ENCODE data around the gene SLC10A7.

Gene SLC10A7

DNA sequence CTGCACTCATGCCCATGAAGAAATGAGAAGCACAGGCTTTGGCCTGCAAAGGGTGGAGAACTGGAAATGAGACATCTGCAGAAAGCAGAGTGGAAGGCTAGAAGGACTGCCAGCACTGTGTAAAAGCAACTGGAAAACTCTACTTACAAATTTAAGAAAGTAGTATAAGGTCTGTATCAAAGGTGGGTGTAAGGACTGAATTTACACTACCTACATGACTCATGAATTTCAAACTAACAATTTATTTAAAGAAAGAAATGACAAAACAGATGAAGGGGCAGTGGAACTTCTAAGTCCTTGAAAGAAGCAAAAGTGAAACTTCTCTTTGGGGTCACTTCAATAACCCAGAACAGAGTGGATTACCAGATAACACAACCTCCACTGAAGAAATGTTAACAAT lies 71.2 kb downstream of the SLC10A7 start:
- Histone ChIP-seq H3K4me3 (ENCODE audit: insufficient read depth, low read depth, low read length, poor library complexity, severe bottlenecking) (no peak overlapping the region), H3K27ac (ENCODE audit: insufficient read depth, low read length, poor library complexity, severe bottlenecking) (no peak overlapping the region), H3K36me3 (ENCODE audit: control insufficient read depth, insufficient read depth, low read length) (no peaks in the 10 kb centered on the region), H3K9me3 (ENCODE audit: control insufficient read depth, low read length) (no peaks in the 10 kb centered on the region), H3K4me1 (ENCODE audit: control insufficient read depth, insufficient read depth, low read length, poor library complexity, severe bottlenecking) (no peaks in the 10 kb centered on the region), H3K27me3 (replicated peaks; ENCODE audit: control insufficient read depth, insufficient read depth, low read length, poor library complexity, severe bottlenecking) (no peaks in the 10 kb centered on the region)
- DNase-seq, result no peak

DNA sequence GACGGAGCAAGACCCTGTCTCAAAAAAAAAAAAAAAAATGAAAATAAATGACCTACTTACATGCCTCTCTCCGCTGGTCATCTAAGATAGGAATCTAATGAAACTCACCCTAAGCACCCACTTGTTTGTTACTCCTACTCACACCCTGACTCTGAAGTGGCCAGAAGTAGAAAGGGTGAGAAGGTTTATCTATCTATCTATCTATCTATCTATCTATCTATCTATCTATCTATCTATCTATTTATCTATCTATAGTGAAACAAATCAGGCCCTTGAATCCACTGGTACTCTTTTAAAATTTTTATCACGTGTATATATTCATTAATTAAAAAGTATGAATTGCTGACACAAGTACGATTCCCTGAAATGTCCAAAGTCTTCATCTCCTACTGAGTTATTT lies 75.2 kb downstream of the SLC10A7 start:
- Histone ChIP-seq H3K4me1 (ENCODE audit: control insufficient read depth, insufficient read depth, low read length, poor library complexity, severe bottlenecking) (no peaks in the 10 kb centered on the region), H3K36me3 (ENCODE audit: control insufficient read depth, insufficient read depth, low read length) (no peaks in the 10 kb centered on the region), H3K27ac (ENCODE audit: insufficient read depth, low read length, poor library complexity, severe bottlenecking) (no peak overlapping the region), H3K27me3 (replicated peaks; ENCODE audit: control insufficient read depth, insufficient read depth, low read length, poor library complexity, severe bottlenecking) (no peaks in the 10 kb centered on the region), H3K4me3 (ENCODE audit: insufficient read depth, low read depth, low read length, poor library complexity, severe bottlenecking) (no peak overlapping the region), H3K9me3 (ENCODE audit: control insufficient read depth, low read length) (no peaks in the 10 kb centered on the region)
- DNase-seq, result no peak

- Histone ChIP-seq H3K9me3 (ENCODE audit: control insufficient read depth, low read length) (no peaks in the 10 kb centered on the region), H3K27me3 (replicated peaks; ENCODE audit: control insufficient read depth, insufficient read depth, low read length, poor library complexity, severe bottlenecking) (no peaks in the 10 kb centered on the region), H3K36me3 (ENCODE audit: control insufficient read depth, insufficient read depth, low read length) (no peaks in the 10 kb centered on the region), H3K4me3 (ENCODE audit: insufficient read depth, low read depth, low read length, poor library complexity, severe bottlenecking) (no peak overlapping the region), H3K27ac (ENCODE audit: insufficient read depth, low read length, poor library complexity, severe bottlenecking) (no peak overlapping the region), H3K4me1 (ENCODE audit: control insufficient read depth, insufficient read depth, low read length, poor library complexity, severe bottlenecking) (no peaks in the 10 kb centered on the region)
- DNase-seq, result no peak
Measured at GRCh38 chr4:146445198-146446150, 76.3 kb downstream of the SLC10A7 start.

DNA sequence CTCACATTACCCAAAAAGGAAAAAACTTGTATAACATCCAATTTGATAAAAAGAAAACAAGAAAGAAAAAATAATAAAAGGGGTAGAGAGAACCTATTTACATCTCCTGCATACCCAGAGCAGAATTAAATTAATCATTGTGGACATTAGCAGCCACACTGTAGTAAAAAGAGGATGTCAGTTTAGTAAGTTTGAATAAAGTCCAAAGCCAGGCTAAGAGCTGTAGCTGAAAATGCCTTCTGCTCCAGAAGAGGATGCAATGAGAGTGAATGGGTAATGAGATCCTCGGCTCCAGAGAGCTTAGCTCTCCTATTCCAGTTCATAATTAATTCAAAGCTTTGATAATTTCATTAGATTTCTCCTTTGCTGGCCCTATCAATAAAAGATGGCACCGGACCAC lies 78.2 kb downstream of the SLC10A7 start:
- no peak overlapping the region for H3K4me3 ChIP-seq (ENCODE audit: insufficient read depth, low read depth, low read length, poor library complexity, severe bottlenecking)
- no peaks in the 10 kb centered on the region for H3K27me3 ChIP-seq (replicated peaks; ENCODE audit: control insufficient read depth, insufficient read depth, low read length, poor library complexity, severe bottlenecking)
- H3K4me1 ChIP-seq (ENCODE audit: control insufficient read depth, insufficient read depth, low read length, poor library complexity, severe bottlenecking), result no peaks in the 10 kb centered on the region
- no peak overlapping the region for H3K27ac ChIP-seq (ENCODE audit: insufficient read depth, low read length, poor library complexity, severe bottlenecking)
- no peaks in the 10 kb centered on the region for H3K9me3 ChIP-seq (ENCODE audit: control insufficient read depth, low read length)
- no peak for DNase-seq
- no peaks in the 10 kb centered on the region for H3K36me3 ChIP-seq (ENCODE audit: control insufficient read depth, insufficient read depth, low read length)

GRCh38 chr4:146442801-146443200 lies 78.9 kb downstream of the SLC10A7 start:
- no peak for DNase-seq
- H3K27me3 ChIP-seq (replicated peaks; ENCODE audit: control insufficient read depth, insufficient read depth, low read length, poor library complexity, severe bottlenecking), result no peaks in the 10 kb centered on the region

DNA sequence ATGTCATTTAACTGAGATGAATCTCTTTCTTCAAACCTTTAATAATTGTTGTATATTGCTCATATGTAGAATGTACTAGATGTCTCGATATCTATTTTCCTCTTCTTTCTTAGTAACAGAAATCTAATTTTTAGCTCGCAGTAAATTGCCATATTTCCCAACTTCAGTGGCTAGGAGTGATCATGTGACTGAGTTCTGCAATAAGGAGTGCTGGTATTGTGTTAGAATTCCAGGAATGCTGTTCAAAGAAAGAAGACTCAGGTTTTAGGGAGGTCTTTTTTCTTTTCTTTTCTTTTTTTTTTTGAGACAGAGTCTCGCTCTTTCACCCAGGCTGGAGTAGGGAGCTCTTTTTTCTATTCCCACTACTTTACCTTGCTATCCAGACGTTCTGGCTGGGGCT lies 81.7 kb downstream of the SLC10A7 start:
- Histone ChIP-seq H3K27me3 (replicated peaks; ENCODE audit: control insufficient read depth, insufficient read depth, low read length, poor library complexity, severe bottlenecking) (no peaks in the 10 kb centered on the region), H3K27ac (ENCODE audit: insufficient read depth, low read length, poor library complexity, severe bottlenecking) (no peak overlapping the region), H3K9me3 (ENCODE audit: control insufficient read depth, low read length) (no peaks in the 10 kb centered on the region), H3K4me3 (ENCODE audit: insufficient read depth, low read depth, low read length, poor library complexity, severe bottlenecking) (no peak overlapping the region), H3K4me1 (ENCODE audit: control insufficient read depth, insufficient read depth, low read length, poor library complexity, severe bottlenecking) (no peaks in the 10 kb centered on the region), H3K36me3 (ENCODE audit: control insufficient read depth, insufficient read depth, low read length) (no peaks in the 10 kb centered on the region)
- DNase-seq, result no peak

More at GRCh38 chr4:146442801-146443200, 78.9 kb downstream of the SLC10A7 start:
- Histone ChIP-seq H3K36me3 (ENCODE audit: control insufficient read depth, insufficient read depth, low read length) (no peaks in the 10 kb centered on the region), H3K9me3 (ENCODE audit: control insufficient read depth, low read length) (no peaks in the 10 kb centered on the region), H3K4me3 (ENCODE audit: insufficient read depth, low read depth, low read length, poor library complexity, severe bottlenecking) (no peak overlapping the region), H3K27ac (ENCODE audit: insufficient read depth, low read length, poor library complexity, severe bottlenecking) (no peak overlapping the region), H3K4me1 (ENCODE audit: control insufficient read depth, insufficient read depth, low read length, poor library complexity, severe bottlenecking) (no peaks in the 10 kb centered on the region)

GRCh38 chr4:146439437-146439836 lies 82.3 kb downstream of the SLC10A7 start:
- no peaks in the 10 kb centered on the region for H3K27me3 ChIP-seq (replicated peaks; ENCODE audit: control insufficient read depth, insufficient read depth, low read length, poor library complexity, severe bottlenecking)
- no peak for DNase-seq
- no peak overlapping the region for H3K4me3 ChIP-seq (ENCODE audit: insufficient read depth, low read depth, low read length, poor library complexity, severe bottlenecking)
- no peaks in the 10 kb centered on the region for H3K36me3 ChIP-seq (ENCODE audit: control insufficient read depth, insufficient read depth, low read length)
- no peaks in the 10 kb centered on the region for H3K4me1 ChIP-seq (ENCODE audit: control insufficient read depth, insufficient read depth, low read length, poor library complexity, severe bottlenecking)
- H3K9me3 ChIP-seq (ENCODE audit: control insufficient read depth, low read length), result no peaks in the 10 kb centered on the region
- no peak overlapping the region for H3K27ac ChIP-seq (ENCODE audit: insufficient read depth, low read length, poor library complexity, severe bottlenecking)

DNA sequence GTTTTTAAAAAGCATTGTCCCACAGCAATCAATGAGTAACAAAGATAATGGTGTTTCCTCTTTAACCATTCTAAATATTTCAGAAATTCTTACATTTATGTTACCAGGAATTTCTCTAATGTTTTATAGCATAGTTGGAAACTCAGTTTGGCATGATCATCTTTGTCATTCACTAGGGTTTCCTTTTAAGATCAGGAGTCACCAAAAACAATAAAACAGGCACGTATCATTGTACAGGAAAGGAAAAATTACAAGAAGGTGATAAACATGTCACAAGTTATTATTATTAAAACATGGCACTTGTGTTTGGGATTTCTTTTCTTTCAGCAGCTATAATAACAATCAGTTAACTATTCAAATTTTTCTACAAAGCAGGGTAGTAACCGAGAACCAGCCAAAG lies 84.0 kb downstream of the SLC10A7 start:
- H3K4me3 ChIP-seq (ENCODE audit: insufficient read depth, low read depth, low read length, poor library complexity, severe bottlenecking), result no peak overlapping the region
- no peaks in the 10 kb centered on the region for H3K36me3 ChIP-seq (ENCODE audit: control insufficient read depth, insufficient read depth, low read length)
- H3K27me3 ChIP-seq (replicated peaks; ENCODE audit: control insufficient read depth, insufficient read depth, low read length, poor library complexity, severe bottlenecking), result no peaks in the 10 kb centered on the region
- H3K9me3 ChIP-seq (ENCODE audit: control insufficient read depth, low read length), result no peaks in the 10 kb centered on the region
- DNase-seq, result no peak
- H3K27ac ChIP-seq (ENCODE audit: insufficient read depth, low read length, poor library complexity, severe bottlenecking), result no peak overlapping the region
- no peaks in the 10 kb centered on the region for H3K4me1 ChIP-seq (ENCODE audit: control insufficient read depth, insufficient read depth, low read length, poor library complexity, severe bottlenecking)

- Histone ChIP-seq H3K36me3 (ENCODE audit: control insufficient read depth, insufficient read depth, low read length) (no peaks in the 10 kb centered on the region), H3K27ac (ENCODE audit: insufficient read depth, low read length, poor library complexity, severe bottlenecking) (no peak overlapping the region)
- DNase-seq, result no peak
Measured at GRCh38 chr4:146436423-146437162, 85.1 kb downstream of the SLC10A7 start.

GRCh38 chr4:146435962-146436361 lies 85.8 kb downstream of the SLC10A7 start:
- H3K27me3 ChIP-seq (replicated peaks; ENCODE audit: control insufficient read depth, insufficient read depth, low read length, poor library complexity, severe bottlenecking), result no peaks in the 10 kb centered on the region
- no peak overlapping the region for H3K4me3 ChIP-seq (ENCODE audit: insufficient read depth, low read depth, low read length, poor library complexity, severe bottlenecking)
- H3K9me3 ChIP-seq (ENCODE audit: control insufficient read depth, low read length), result no peaks in the 10 kb centered on the region
- H3K27ac ChIP-seq (ENCODE audit: insufficient read depth, low read length, poor library complexity, severe bottlenecking), result no peak overlapping the region
- no peak for DNase-seq
- H3K4me1 ChIP-seq (ENCODE audit: control insufficient read depth, insufficient read depth, low read length, poor library complexity, severe bottlenecking), result no peaks in the 10 kb centered on the region
- H3K36me3 ChIP-seq (ENCODE audit: control insufficient read depth, insufficient read depth, low read length), result no peaks in the 10 kb centered on the region

More at GRCh38 chr4:146436423-146437162, 85.1 kb downstream of the SLC10A7 start:
- H3K4me1 ChIP-seq (ENCODE audit: control insufficient read depth, insufficient read depth, low read length, poor library complexity, severe bottlenecking), result no peaks in the 10 kb centered on the region
- no peaks in the 10 kb centered on the region for H3K9me3 ChIP-seq (ENCODE audit: control insufficient read depth, low read length)
- no peak overlapping the region for H3K4me3 ChIP-seq (ENCODE audit: insufficient read depth, low read depth, low read length, poor library complexity, severe bottlenecking)
- H3K27me3 ChIP-seq (replicated peaks; ENCODE audit: control insufficient read depth, insufficient read depth, low read length, poor library complexity, severe bottlenecking), result no peaks in the 10 kb centered on the region
